HG03039 (cell line): Measurements from ENCODE around the gene SDCCAG8.

Experiments
- ATAC-seq: cut with Tn5 transposase; IDR thresholded peaks from one replicate; pipeline ENCODE4 v1.9.1; 2021; ENCODE audit warnings: mild to moderate bottlenecking, moderate library complexity; ENCODE audit not compliant: unreplicated experiment

Gene SDCCAG8

DNA sequence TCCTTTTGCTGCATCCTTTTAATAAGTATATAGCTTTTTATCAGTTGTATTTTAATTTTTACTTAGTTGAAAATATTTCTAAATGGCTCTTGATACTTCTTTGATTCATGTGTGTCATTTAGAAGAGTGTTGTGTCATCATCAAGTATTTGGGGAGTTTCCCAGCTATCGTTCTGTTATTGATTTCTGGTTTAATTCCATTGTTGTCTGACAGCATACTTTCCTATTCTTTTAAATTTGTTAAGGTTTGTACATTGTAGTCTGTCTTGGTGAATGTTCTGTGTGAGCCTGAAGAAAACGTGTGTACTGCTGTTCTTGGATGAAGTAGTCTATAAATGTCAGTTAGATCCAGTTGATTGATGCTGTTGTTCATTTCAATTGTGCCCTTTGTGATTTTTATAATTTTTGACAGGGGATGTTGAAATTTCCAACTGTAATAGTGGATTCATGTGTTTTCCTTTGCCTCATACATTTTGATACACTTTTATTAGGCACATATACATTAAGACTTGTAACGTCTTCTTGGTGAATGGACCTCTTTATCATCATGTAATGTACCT lies 24.8 kb downstream of the SDCCAG8 start:
- ATAC-seq, result no peak

- ATAC-seq, result no peak
Observed at GRCh38 chr1:243281672-243282071, 25.8 kb downstream of the SDCCAG8 start.

DNA sequence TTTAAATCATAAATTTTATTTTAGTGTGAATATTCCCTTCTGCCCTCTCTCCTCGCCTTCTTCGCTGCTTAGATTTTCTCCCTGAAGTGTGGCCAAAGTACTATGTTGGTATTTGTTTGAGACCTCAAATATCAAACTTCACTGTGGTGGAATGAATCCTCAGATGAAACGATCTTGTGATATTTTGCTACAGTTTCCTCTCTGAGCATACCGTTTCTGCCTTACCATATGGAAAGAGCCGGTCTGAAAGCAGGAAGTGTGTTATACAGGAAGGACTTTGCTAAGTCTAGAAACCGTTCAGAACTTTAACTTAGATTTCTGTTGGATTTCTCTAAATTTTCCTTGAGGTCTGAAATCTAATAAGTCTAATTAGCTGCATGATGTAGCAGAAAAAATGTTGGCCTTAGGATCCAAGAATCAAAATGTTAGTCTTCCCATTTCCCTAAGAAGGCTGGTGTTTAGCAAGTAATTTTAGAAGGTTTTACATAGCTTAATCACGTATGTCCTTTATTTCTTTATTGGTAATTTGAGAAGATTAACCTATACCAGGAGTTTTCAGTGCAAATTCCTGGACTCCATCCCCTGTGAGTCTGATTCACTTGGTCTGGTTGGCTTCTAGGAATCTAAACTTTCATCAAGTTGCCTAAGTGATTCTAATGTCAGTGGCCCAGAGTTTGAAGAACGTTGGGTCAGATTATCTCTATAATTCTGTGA lies 30.7 kb downstream of the SDCCAG8 start:
- ATAC-seq, result no peak

GRCh38 chr1:243287123-243287460 lies 31.3 kb downstream of the SDCCAG8 start:
- ATAC-seq, result no peak

GRCh38 chr1:243287652-243288051 lies 31.8 kb downstream of the SDCCAG8 start:
- peak; percentile 87 for ATAC-seq

- peak; percentile 7 for ATAC-seq
Observed at GRCh38 chr1:243288062-243288461, 32.2 kb downstream of the SDCCAG8 start.

DNA sequence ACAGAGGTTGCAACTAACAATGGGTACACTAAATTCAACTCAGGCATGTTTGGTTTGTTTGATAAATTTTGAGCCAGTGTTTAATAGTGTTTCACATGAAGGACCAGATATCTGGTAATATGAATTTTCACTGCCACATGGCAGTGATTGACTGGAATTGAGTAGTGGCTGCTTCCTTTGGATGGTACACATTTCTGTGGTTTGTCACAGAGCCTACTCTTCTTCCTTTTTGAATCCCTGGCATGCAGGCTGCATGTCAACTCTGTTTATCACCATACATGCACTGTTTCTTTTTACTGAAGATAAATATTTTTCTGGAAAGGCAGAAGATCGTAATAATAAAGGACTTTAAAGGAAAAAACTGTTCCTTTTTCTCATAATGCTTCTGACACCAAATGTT lies 35.5 kb downstream of the SDCCAG8 start:
- ATAC-seq, result no peak

- no peak for ATAC-seq
Observed at GRCh38 chr1:243292117-243292516, 36.3 kb downstream of the SDCCAG8 start.

DNA sequence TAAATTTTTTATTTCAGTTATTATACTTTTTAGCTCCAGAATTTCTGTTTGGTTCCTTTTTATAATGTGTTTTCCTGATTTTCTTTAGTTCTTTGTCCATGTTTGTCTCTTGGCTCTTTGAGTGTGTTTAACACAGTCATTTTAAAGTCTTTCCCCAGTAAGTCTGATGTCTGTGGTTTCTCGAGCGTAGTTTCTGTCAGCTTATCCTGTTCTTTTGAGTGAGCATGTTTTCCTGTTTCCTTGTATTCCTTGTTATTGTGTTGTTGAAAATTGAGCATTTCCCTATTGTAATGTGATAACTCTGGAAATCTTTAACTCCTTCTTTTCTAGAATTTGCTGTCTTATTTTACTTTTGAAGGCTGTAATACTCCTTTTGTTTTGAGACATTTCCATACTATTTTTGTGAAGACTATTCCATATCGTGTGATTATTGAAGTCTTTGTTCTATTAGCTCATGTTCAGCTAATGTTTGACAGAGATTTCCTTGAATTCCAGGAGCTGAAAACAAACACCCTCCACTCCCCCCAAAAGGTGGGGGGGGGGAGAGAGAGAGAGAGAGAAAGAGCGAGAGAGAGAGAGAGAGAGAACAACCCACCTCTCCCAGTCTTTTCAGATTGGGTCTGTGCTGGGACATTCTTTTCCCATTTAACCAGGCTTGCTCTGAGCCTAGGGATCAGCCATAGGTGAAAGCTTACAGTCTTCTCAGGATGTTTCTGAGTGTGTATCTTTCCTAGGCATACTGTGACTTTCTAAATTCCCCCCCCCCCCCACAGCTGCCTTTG lies 38.3 kb downstream of the SDCCAG8 start:
- no peak for ATAC-seq

- no peak for ATAC-seq
Observed at GRCh38 chr1:243294723-243295121, 38.9 kb downstream of the SDCCAG8 start.

DNA sequence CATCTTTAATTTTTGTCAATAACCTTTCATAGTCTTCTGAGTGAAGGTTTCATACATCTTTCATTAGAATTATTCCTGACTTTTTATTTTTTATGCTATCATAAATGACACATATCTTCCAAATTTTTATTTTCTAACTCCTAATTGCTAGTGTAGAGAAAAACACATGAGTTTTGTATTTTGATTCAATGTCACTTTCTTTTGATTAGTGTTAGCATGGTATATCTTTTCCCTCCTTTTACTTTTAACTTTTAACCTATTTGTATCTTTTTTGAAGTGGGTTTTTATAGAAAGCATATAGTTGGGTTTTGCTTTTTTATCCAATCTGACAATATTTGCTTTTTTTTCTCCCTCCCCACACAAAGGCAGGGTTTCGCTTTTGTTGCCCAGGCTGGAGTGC lies 43.2 kb downstream of the SDCCAG8 start:
- ATAC-seq, result no peak

- ATAC-seq, result no peak
Observed at GRCh38 chr1:243301059-243301458, 45.2 kb downstream of the SDCCAG8 start.

DNA sequence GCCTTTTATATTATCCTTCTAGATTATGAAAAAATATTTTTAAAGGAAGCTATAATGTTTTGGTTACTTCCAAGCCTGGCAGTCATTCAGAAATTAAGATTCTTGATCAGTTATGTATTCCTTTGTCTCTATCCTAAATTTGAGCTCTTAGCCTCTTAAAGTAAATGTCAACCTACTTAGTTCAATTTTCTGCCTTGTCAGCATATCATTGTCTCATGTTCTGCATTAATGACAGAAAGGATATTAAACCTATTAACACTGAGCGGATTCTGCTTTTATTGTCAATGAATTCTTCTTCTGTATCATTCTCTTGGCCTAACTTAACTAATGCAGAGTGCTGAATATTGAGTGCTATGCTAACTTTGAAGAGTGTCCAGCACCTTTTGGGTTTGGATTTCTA lies 56.0 kb downstream of the SDCCAG8 start:
- ATAC-seq, result no peak

DNA sequence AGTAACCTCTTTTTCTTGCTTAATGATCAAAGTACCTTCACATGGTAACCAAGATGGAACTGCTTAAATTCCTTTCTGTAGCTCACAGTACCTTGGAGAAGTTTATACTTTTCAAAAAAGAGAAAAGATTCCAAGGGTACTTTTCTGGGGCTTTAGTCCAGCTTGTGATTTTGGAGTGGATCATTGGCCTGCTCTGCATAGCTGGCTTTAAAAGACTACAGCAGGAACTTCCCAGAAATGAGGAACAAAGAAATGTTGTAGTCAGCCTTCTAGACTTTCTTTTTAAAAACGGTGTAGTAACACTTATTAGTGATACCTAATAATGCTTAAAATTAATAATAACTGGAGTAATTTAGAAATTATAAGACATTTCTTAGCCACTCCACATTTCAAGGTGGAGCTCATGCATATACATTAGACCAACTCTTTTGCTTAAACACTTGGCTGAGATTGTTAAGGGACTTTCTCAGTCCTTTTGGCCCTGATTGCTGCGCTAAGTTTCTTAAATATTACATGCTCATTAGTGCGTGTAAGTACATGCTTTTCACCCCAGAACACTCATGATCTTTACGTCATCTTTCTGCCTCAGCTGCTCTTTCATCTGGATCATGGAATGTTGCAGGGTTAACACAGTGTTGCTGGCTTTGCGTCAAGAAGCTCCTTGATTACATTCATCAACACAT lies 57.3 kb downstream of the SDCCAG8 start:
- peak; percentile 38 for ATAC-seq

GRCh38 chr1:243313635-243314536 lies 58.0 kb downstream of the SDCCAG8 start:
- ATAC-seq, result peak; percentile 60

DNA sequence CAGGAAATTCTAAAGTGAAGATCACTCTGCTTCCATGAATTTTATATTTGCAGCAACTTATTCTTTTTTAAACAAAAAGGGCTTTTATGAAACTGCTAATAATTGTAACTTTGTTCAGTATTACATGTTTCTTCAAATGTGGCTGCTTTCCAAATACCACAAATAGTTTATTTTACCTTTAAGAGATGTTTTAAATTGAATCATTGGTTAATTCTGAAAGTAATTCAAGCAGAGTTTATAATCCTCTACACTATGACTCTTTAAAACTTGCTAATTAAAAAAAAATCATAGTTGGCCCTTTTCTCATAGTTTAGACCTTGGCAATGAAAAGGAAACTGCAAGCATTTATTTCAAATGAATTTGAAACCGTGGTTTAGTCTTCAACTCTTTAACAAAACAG lies 59.6 kb downstream of the SDCCAG8 start:
- ATAC-seq, result no peak

DNA sequence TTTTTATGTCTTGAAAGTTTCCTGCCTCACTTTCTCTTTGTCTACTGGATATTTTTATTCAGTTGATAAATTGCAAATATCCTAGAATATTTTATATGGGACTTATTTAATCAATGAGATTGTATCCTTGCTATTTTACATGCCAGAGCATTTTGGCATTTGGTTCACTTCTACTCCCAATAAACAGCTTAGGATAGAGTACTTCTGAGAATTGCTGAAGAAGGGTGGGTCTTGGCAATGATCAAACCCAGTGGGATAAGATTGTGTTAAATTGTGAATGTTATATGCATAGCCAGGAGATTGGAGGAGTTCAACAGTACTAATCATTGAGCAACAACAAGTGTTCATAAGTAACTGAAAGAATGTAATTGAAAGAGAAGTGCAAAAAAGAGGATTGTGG lies 60.1 kb downstream of the SDCCAG8 start:
- ATAC-seq, result no peak

- no peak for ATAC-seq
Observed at GRCh38 chr1:243316366-243316989, 60.6 kb downstream of the SDCCAG8 start.

GRCh38 chr1:243320224-243320623 lies 64.4 kb downstream of the SDCCAG8 start:
- ATAC-seq, result no peak

GRCh38 chr1:243322326-243322725 lies 66.5 kb downstream of the SDCCAG8 start:
- no peak for ATAC-seq
